GM10266 (cell line): ENCODE measurements around the gene BAG3.

Source experiments
- DNase-seq: peaks from one replicate; pipeline ENCODE4 v3.0.0; 2012; ENCODE audit errors: extremely low spot score
- CTCF ChIP-seq: IDR thresholded peaks from 2 replicates; pipeline ENCODE4 v1.5.1; 2012; ENCODE audit warnings: mild to moderate bottlenecking, low read depth; ENCODE audit not compliant: control insufficient read depth, insufficient read depth; ENCODE audit errors: missing control alignments

Gene BAG3

GRCh38 chr10:119640875-119641526, 10.2 kb upstream of the BAG3 start:
- no peak for DNase-seq
- TF ChIP-seq CTCF = no peak

- no peak for TF ChIP-seq CTCF
- DNase-seq = no peak
Measured at GRCh38 chr10:119642556-119643111, 8.5 kb upstream of the BAG3 start.

GRCh38 chr10:119643306-119644204, 7.6 kb upstream of the BAG3 start:
- no peak for DNase-seq
- no peak for TF ChIP-seq CTCF

- no peak for TF ChIP-seq CTCF
- no peak for DNase-seq
Measured at GRCh38 chr10:119644205-119644814, 6.9 kb upstream of the BAG3 start.

GRCh38 chr10:119644994-119645393, 6.2 kb upstream of the BAG3 start:
- DNase-seq = no peak
- no peak for TF ChIP-seq CTCF

- DNase-seq = no peak
- TF ChIP-seq CTCF = no peak
Measured at GRCh38 chr10:119650062-119650461, 1.1 kb upstream of the BAG3 start.
